ENCODE results near the gene DNAH10. TPM values are rescaled to one million over a fixed set of nuclear protein-coding genes. Genes with fewer than 3 reads are reported as not detected.
"Not testable (repeated sequence)": the region's sequence is repeated elsewhere in the genome, so short reads cannot be mapped to it uniquely, and the experiment has no call there.

DNAH10 gene
- total and polyA plus RNA-seq, 2 experiments from 2014 or later: 0.11 to 0.44 TPM

DNA sequence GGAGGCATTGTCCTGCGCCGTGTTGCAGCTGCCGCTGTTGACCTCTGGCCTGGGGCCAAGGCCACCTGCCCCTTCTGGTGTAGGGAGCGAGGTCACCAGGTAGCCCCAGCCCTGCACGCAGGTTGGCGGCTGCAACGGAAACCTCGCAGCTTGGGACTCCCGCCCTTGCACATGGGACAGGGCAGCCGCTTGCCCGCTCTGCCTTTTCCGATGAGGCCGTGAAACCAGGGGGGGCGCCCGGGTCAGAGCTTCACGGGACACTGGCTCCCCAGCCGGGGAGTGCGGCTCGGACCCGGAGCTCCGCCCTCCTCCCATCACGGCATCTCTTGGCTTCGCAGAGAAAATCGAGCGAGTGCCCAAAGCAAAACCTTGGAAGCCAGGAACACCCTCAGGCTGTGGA, 25.4 kb downstream of the DNAH10 start:
- no peak for TF ChIP-seq EZH2 (IDR thresholded peaks at IDR 0.05; ENCODE audit: insufficient read depth, poor library complexity, severe bottlenecking)
- no peak for TF ChIP-seq EZH2phosphoT487 (IDR thresholded peaks at IDR 0.05; ENCODE audit: insufficient read depth, low read depth)
- Histone ChIP-seq H3K27me3 (replicated peaks; ENCODE audit: insufficient read depth) (peaks cover 11% of the 10 kb centered on the region; the same call in 1 of the 2 replicates), H3K9ac (no peak overlapping the region), H3K36me3 (ENCODE audit: low read depth) (no peaks in the 10 kb centered on the region), H2AFZ (no peak overlapping the region), H3K4me3 (no peak overlapping the region), H3K9me2 (ENCODE audit: insufficient read depth) (no peaks in the 10 kb centered on the region), H3K4me1 (ENCODE audit: insufficient read depth) (no peaks in the 10 kb centered on the region), H4K20me1 (ENCODE audit: insufficient read depth) (no peaks in the 10 kb centered on the region), H3K79me2 (ENCODE audit: insufficient read depth) (no peaks in the 10 kb centered on the region), H3K9me3 (ENCODE audit: low read depth) (no peaks in the 10 kb centered on the region), H3F3A (ENCODE audit: insufficient read depth) (no peaks in the 10 kb centered on the region), H3K27ac (no peak overlapping the region), H3K4me2 (ENCODE audit: unreplicated experiment) (no peak overlapping the region)
- no peak for DNase-seq
- in situ Hi-C loops (cut with MboI): no loop called here
- WGBS, 2 experiments (ENCODE audit: low coverage in 1 of 2, low lambda C conversion rate in 2 of 2, missing lambda C conversion rate in 2 of 2): 80 to 82% methylated on average over 25 of the region's 25 CpGs

DNA sequence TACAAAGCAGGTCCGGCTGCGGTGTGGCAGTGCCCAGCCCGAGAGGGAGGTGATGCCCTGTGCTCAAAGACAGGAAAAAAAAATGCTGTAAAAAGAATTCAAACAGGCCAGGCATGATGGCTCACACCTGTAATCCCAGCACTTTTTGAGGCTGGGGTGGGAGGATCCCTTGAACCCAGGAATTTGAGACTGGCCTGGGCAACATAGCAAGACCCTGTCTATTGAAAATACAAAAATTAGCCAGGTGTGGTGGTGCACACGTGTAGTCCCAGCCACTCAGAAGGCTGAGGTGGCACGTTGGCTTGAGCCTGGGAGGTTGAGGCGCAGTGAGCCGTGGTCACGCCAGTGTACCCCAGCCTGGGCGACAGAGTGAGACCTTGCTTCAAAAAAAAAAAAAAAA, 26.4 kb downstream of the DNAH10 start:
- in situ Hi-C loops (cut with MboI): no loop called here
- no peak for DNase-seq
- TF ChIP-seq EZH2phosphoT487 (IDR thresholded peaks at IDR 0.05; ENCODE audit: insufficient read depth, low read depth): no peak
- no peak for TF ChIP-seq EZH2 (IDR thresholded peaks at IDR 0.05; ENCODE audit: insufficient read depth, poor library complexity, severe bottlenecking)
- H3K79me2 ChIP-seq (ENCODE audit: insufficient read depth): no peaks in the 10 kb centered on the region
- no peak overlapping the region for H3K9ac ChIP-seq
- H3K36me3 ChIP-seq (ENCODE audit: low read depth): no peaks in the 10 kb centered on the region
- H4K20me1 ChIP-seq (ENCODE audit: insufficient read depth): no peaks in the 10 kb centered on the region
- H3K4me1 ChIP-seq (ENCODE audit: insufficient read depth): no peaks in the 10 kb centered on the region
- no peaks in the 10 kb centered on the region for H3K9me2 ChIP-seq (ENCODE audit: insufficient read depth)
- WGBS, 2 experiments (ENCODE audit: low coverage in 1 of 2, low lambda C conversion rate in 2 of 2, missing lambda C conversion rate in 2 of 2): 73 to 84% methylated on average over 9 of the region's 9 CpGs
- no peak overlapping the region for H3K4me3 ChIP-seq
- H3F3A ChIP-seq (ENCODE audit: insufficient read depth): no peaks in the 10 kb centered on the region
- H3K27me3 ChIP-seq (replicated peaks; ENCODE audit: insufficient read depth): peaks cover 11% of the 10 kb centered on the region; the same call in 1 of the 2 replicates
- no peak overlapping the region for H2AFZ ChIP-seq
- H3K9me3 ChIP-seq (ENCODE audit: low read depth): no peaks in the 10 kb centered on the region
- H3K27ac ChIP-seq: no peak overlapping the region
- H3K4me2 ChIP-seq (ENCODE audit: unreplicated experiment): no peak overlapping the region

DNA sequence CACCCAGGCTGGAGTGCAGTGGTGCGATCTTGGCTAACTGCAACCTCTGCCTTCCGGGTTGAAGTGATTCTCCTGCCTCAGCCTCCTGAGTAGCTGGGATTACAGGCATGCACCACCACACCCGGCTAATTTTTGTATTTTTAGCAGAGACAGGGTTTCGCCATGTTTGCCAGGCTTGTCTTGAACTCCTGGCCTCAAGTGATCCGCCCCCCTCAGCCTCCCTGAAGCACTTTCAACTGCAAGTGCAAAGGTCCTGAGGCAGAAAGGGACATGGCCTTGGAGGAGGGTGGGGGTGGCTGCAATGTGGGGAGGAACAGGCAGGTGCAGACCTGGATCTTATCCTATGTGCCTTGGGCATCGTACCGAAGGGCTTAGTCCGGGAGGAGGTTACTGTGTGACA, 27.3 kb downstream of the DNAH10 start:
- H3K4me1 ChIP-seq (ENCODE audit: insufficient read depth); H3K27ac ChIP-seq; H2AFZ ChIP-seq; H4K20me1 ChIP-seq (ENCODE audit: insufficient read depth); H3K9ac ChIP-seq; H3K4me3 ChIP-seq; H3K4me2 ChIP-seq (ENCODE audit: unreplicated experiment); H3K9me3 ChIP-seq (ENCODE audit: low read depth); H3K9me2 ChIP-seq (ENCODE audit: insufficient read depth); H3K36me3 ChIP-seq (ENCODE audit: low read depth); H3K79me2 ChIP-seq (ENCODE audit: insufficient read depth); H3F3A ChIP-seq (ENCODE audit: insufficient read depth); DNase-seq; in situ Hi-C loops (cut with MboI): not testable (repeated sequence)
- 58 to 65% methylated on average over 8 of the region's 8 CpGs for WGBS, 2 experiments (ENCODE audit: low coverage in 1 of 2, low lambda C conversion rate in 2 of 2, missing lambda C conversion rate in 2 of 2)
- peaks cover 11% of the 10 kb centered on the region; the same call in 1 of the 2 replicates for H3K27me3 ChIP-seq (replicated peaks; ENCODE audit: insufficient read depth)

DNA sequence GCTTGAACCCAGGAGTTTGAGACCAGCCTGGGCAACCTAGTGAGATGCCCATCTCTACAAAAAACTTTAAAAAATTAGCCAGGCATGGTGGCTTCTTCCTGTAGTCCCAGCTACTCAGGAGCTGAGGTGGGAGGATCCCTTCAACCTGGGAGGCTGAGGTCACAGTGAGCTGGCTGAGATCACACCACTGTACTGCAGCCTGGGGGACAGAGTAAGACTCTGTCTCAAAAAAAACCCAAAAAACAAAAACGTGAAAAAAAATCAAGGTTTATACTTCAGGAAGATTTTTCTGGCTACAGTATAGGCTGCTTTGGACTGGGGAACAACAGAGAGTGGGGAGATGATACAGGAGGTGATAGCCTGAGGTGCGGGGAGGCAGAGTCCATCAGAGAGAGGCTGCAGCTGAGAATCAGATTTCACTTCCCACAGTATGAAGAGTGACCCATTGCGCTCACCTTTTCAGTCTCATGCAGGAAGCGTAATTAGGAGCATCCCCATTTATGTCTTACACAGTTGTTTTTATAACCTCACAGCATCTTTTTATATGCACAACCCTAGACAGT, 28.9 kb downstream of the DNAH10 start:
- H3K9ac ChIP-seq: no peak overlapping the region
- no peaks in the 10 kb centered on the region for H3K36me3 ChIP-seq (ENCODE audit: low read depth)
- DNase-seq: no peak
- no peaks in the 10 kb centered on the region for H3K9me2 ChIP-seq (ENCODE audit: insufficient read depth)
- H3K4me3 ChIP-seq: no peak overlapping the region
- peaks cover 5% of the 10 kb centered on the region; the same call in 1 of the 2 replicates for H3K27me3 ChIP-seq (replicated peaks; ENCODE audit: insufficient read depth)
- no peak overlapping the region for H2AFZ ChIP-seq
- TF ChIP-seq EZH2 (IDR thresholded peaks at IDR 0.05; ENCODE audit: insufficient read depth, poor library complexity, severe bottlenecking) (no peak), EZH2phosphoT487 (IDR thresholded peaks at IDR 0.05; ENCODE audit: insufficient read depth, low read depth) (no peak)
- H4K20me1 ChIP-seq (ENCODE audit: insufficient read depth): no peaks in the 10 kb centered on the region
- H3K79me2 ChIP-seq (ENCODE audit: insufficient read depth): no peaks in the 10 kb centered on the region
- no peaks in the 10 kb centered on the region for H3K9me3 ChIP-seq (ENCODE audit: low read depth)
- no peaks in the 10 kb centered on the region for H3F3A ChIP-seq (ENCODE audit: insufficient read depth)
- in situ Hi-C loops (cut with MboI): no loop called here
- no peaks in the 10 kb centered on the region for H3K4me1 ChIP-seq (ENCODE audit: insufficient read depth)
- no peak overlapping the region for H3K27ac ChIP-seq
- no peak overlapping the region for H3K4me2 ChIP-seq (ENCODE audit: unreplicated experiment)
- WGBS, 2 experiments (ENCODE audit: low coverage in 1 of 2, low lambda C conversion rate in 2 of 2, missing lambda C conversion rate in 2 of 2): 49 to 51% methylated on average over 4 of the region's 4 CpGs

DNA sequence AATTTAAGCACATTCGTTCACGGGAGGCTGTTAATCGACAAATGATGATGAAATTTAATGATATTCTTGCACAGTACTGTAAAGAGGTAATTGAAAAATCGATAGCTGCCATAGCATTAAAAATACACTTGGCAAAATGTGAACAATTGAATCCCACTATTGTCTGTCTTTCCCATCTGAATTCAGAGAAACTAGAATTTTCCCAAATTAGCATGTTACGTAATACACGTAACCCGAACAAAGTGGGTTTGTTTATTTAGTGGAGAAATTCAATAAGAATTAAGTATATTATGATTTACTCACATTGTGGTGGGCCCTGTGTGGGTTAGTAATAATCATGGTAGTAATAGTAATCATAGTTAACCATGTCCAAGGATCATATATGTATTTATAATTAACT, 31.9 kb downstream of the DNAH10 start:
- Histone ChIP-seq H3K79me2 (ENCODE audit: insufficient read depth) (no peaks in the 10 kb centered on the region), H3K9ac (no peak overlapping the region), H3K4me1 (ENCODE audit: insufficient read depth) (no peaks in the 10 kb centered on the region), H3K4me2 (ENCODE audit: unreplicated experiment) (no peak overlapping the region), H3F3A (ENCODE audit: insufficient read depth) (no peaks in the 10 kb centered on the region), H3K36me3 (ENCODE audit: low read depth) (no peaks in the 10 kb centered on the region), H2AFZ (no peak overlapping the region), H4K20me1 (ENCODE audit: insufficient read depth) (no peaks in the 10 kb centered on the region), H3K4me3 (no peak overlapping the region), H3K27ac (no peak overlapping the region), H3K9me2 (ENCODE audit: insufficient read depth) (no peaks in the 10 kb centered on the region), H3K27me3 (replicated peaks; ENCODE audit: insufficient read depth) (peaks cover 8% of the 10 kb centered on the region; the same call in 1 of the 2 replicates), H3K9me3 (ENCODE audit: low read depth) (no peaks in the 10 kb centered on the region)
- 71 to 72% methylated on average over 7 of the region's 7 CpGs for WGBS, 2 experiments (ENCODE audit: low coverage in 1 of 2, low lambda C conversion rate in 2 of 2, missing lambda C conversion rate in 2 of 2)
- DNase-seq: no peak
- in situ Hi-C loops (cut with MboI): no loop called here
- TF ChIP-seq EZH2 (IDR thresholded peaks at IDR 0.05; ENCODE audit: insufficient read depth, poor library complexity, severe bottlenecking) (no peak), EZH2phosphoT487 (IDR thresholded peaks at IDR 0.05; ENCODE audit: insufficient read depth, low read depth) (no peak)
